ENCODE data around the gene EFEMP2.

- TF ChIP-seq, protein P1, sequence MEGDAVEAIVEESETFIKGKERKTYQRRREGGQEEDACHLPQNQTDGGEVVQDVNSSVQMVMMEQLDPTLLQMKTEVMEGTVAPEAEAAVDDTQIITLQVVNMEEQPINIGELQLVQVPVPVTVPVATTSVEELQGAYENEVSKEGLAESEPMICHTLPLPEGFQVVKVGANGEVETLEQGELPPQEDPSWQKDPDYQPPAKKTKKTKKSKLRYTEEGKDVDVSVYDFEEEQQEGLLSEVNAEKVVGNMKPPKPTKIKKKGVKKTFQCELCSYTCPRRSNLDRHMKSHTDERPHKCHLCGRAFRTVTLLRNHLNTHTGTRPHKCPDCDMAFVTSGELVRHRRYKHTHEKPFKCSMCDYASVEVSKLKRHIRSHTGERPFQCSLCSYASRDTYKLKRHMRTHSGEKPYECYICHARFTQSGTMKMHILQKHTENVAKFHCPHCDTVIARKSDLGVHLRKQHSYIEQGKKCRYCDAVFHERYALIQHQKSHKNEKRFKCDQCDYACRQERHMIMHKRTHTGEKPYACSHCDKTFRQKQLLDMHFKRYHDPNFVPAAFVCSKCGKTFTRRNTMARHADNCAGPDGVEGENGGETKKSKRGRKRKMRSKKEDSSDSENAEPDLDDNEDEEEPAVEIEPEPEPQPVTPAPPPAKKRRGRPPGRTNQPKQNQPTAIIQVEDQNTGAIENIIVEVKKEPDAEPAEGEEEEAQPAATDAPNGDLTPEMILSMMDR (IDR thresholded peaks at IDR 0.05): no peak
- no peak for TF ChIP-seq POLR2A (IDR thresholded peaks at IDR 0.05)
Measured at GRCh38 chr11:65851811-65852507, 20.6 kb downstream of the EFEMP2 start.
